ENCODE measurements around the gene TLE2. TPM values are rescaled to one million over a fixed set of nuclear protein-coding genes. Genes with fewer than 3 reads are reported as not detected.

The TLE2 gene
- total RNA-seq, 1 experiment from 2014 or later, result 35.6 TPM

DNA sequence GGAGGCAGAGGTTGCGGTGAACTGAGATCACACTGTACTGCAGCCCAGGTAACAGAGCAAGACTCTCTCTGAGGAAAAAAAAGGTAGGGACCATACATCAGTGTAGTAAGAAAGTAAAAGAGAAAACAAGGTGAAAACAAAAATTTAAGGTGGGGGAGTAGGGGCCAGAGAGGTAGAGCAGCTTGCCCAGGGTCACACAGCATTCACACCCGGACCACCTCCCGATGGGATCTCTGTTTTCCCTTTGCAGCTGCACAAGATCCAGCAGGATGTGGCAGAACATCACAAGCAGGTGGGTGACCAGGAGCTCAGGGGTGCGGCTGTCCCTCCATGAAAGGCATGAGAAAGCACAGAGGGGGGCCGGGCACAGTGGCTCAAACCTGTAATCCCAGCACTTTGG, 47.2 kb downstream of the TLE2 start:
- Histone ChIP-seq H3K36me3 (ENCODE audit: control insufficient read depth in 1 of 2, insufficient read depth in 2 of 2, low read length in 2 of 2) (no peaks in the 10 kb centered on the region), H3K9me3 (ENCODE audit: control insufficient read depth in 1 of 2, insufficient read depth in 1 of 2, low read depth in 1 of 2, low read length in 2 of 2) (no peaks in the 10 kb centered on the region), H3K9ac (ENCODE audit: low read length) (no peak overlapping the region), H3K4me1 (ENCODE audit: control insufficient read depth in 1 of 2, insufficient read depth in 2 of 2, low read length in 2 of 2) (peaks cover 9 to 32% of the 10 kb centered on the region in 2 experiments), H3K27ac (ENCODE audit: low read depth, low read length) (no peak overlapping the region), H3K9me2 (ENCODE audit: insufficient read depth) (no peaks in the 10 kb centered on the region), H3K4me2 (ENCODE audit: low read length) (no peak overlapping the region), H3K79me2 (ENCODE audit: insufficient read depth, low read length) (no peaks in the 10 kb centered on the region), H3K4me3 (replicated peaks in 1 of 2; ENCODE audit: low read depth in 1 of 2, low read length in 2 of 2) (no peak overlapping the region), H4K20me1 (ENCODE audit: insufficient read depth) (no peaks in the 10 kb centered on the region), H2AFZ (ENCODE audit: low read depth, low read length, poor library complexity, severe bottlenecking) (no peak overlapping the region), H3K27me3 (ENCODE audit: insufficient read depth, low read length) (no peaks in the 10 kb centered on the region)
- BruUV-seq (replicated peaks), result no TSS peak
- intact Hi-C loops (cut with micrococcal nuclease), result no loop called here
- no peak for DNase-seq (ENCODE audit: low read depth, low spot score)
- POLR2A ChIA-PET, result interaction anchor here (1.7 kb wide), 1 partner anchor 24 kb away, joined by 3 read pairs; no protein-coding TSS in a partner anchor
- TF ChIP-seq RAD21 (IDR thresholded peaks at IDR 0.05; ENCODE audit: low read depth) (no peak), POLR2A (IDR thresholded peaks at IDR 0.05; ENCODE audit: borderline replicate concordance, extremely low read depth, insufficient read depth, insufficient read length) (no peak), TCF7L2 (IDR thresholded peaks at IDR 0.05; ENCODE audit: borderline replicate concordance, extremely low read depth, insufficient read depth, insufficient read length) (no peak), JUND (IDR thresholded peaks at IDR 0.05) (no peak), FOSL1 (IDR thresholded peaks at IDR 0.05; ENCODE audit: low read depth) (no peak), SRF (IDR thresholded peaks at IDR 0.05; ENCODE audit: low read depth) (no peak), CBX3 (IDR thresholded peaks at IDR 0.05; ENCODE audit: low read depth) (no peak), SP1 (IDR thresholded peaks at IDR 0.05; ENCODE audit: low read depth) (no peak), SIN3A (IDR thresholded peaks at IDR 0.05; ENCODE audit: low read depth) (no peak), EZH2phosphoT487 (IDR thresholded peaks at IDR 0.05; ENCODE audit: borderline replicate concordance) (no peak), ZFX (IDR thresholded peaks at IDR 0.05) (no peak), EGR1 (IDR thresholded peaks at IDR 0.05; ENCODE audit: low read depth) (no peak), ZNF274 (IDR thresholded peaks at IDR 0.05; ENCODE audit: low read depth, low read length) (no peak)
- TF ChIP-seq, protein P1, sequence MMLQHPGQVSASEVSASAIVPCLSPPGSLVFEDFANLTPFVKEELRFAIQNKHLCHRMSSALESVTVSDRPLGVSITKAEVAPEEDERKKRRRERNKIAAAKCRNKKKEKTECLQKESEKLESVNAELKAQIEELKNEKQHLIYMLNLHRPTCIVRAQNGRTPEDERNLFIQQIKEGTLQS (IDR thresholded peaks at IDR 0.05), result no peak
- TF ChIP-seq, protein P2, sequence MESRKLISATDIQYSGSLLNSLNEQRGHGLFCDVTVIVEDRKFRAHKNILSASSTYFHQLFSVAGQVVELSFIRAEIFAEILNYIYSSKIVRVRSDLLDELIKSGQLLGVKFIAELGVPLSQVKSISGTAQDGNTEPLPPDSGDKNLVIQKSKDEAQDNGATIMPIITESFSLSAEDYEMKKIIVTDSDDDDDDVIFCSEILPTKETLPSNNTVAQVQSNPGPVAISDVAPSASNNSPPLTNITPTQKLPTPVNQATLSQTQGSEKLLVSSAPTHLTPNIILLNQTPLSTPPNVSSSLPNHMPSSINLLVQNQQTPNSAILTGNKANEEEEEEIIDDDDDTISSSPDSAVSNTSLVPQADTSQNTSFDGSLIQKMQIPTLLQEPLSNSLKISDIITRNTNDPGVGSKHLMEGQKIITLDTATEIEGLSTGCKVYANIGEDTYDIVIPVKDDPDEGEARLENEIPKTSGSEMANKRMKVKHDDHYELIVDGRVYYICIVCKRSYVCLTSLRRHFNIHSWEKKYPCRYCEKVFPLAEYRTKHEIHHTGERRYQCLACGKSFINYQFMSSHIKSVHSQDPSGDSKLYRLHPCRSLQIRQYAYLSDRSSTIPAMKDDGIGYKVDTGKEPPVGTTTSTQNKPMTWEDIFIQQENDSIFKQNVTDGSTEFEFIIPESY (IDR thresholded peaks at IDR 0.05; ENCODE audit: extremely low read depth, insufficient replicate concordance, low read length), result no peak
- TF ChIP-seq, protein P3, sequence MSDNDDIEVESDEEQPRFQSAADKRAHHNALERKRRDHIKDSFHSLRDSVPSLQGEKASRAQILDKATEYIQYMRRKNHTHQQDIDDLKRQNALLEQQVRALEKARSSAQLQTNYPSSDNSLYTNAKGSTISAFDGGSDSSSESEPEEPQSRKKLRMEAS (IDR thresholded peaks at IDR 0.05), result no peak
- TF ChIP-seq, protein P4, sequence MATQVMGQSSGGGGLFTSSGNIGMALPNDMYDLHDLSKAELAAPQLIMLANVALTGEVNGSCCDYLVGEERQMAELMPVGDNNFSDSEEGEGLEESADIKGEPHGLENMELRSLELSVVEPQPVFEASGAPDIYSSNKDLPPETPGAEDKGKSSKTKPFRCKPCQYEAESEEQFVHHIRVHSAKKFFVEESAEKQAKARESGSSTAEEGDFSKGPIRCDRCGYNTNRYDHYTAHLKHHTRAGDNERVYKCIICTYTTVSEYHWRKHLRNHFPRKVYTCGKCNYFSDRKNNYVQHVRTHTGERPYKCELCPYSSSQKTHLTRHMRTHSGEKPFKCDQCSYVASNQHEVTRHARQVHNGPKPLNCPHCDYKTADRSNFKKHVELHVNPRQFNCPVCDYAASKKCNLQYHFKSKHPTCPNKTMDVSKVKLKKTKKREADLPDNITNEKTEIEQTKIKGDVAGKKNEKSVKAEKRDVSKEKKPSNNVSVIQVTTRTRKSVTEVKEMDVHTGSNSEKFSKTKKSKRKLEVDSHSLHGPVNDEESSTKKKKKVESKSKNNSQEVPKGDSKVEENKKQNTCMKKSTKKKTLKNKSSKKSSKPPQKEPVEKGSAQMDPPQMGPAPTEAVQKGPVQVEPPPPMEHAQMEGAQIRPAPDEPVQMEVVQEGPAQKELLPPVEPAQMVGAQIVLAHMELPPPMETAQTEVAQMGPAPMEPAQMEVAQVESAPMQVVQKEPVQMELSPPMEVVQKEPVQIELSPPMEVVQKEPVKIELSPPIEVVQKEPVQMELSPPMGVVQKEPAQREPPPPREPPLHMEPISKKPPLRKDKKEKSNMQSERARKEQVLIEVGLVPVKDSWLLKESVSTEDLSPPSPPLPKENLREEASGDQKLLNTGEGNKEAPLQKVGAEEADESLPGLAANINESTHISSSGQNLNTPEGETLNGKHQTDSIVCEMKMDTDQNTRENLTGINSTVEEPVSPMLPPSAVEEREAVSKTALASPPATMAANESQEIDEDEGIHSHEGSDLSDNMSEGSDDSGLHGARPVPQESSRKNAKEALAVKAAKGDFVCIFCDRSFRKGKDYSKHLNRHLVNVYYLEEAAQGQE (IDR thresholded peaks at IDR 0.05; ENCODE audit: low read depth), result no peak
- TF ChIP-seq, protein P5, sequence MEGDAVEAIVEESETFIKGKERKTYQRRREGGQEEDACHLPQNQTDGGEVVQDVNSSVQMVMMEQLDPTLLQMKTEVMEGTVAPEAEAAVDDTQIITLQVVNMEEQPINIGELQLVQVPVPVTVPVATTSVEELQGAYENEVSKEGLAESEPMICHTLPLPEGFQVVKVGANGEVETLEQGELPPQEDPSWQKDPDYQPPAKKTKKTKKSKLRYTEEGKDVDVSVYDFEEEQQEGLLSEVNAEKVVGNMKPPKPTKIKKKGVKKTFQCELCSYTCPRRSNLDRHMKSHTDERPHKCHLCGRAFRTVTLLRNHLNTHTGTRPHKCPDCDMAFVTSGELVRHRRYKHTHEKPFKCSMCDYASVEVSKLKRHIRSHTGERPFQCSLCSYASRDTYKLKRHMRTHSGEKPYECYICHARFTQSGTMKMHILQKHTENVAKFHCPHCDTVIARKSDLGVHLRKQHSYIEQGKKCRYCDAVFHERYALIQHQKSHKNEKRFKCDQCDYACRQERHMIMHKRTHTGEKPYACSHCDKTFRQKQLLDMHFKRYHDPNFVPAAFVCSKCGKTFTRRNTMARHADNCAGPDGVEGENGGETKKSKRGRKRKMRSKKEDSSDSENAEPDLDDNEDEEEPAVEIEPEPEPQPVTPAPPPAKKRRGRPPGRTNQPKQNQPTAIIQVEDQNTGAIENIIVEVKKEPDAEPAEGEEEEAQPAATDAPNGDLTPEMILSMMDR (IDR thresholded peaks at IDR 0.05 in 2 of 3, conservative IDR thresholded peaks at IDR 0.05 in 1 of 3; ENCODE audit: borderline replicate concordance in 1 of 3, insufficient read depth in 1 of 3, low read depth in 2 of 3, low read length in 2 of 3), result no peak
- no peak for ATAC-seq
- CTCF ChIA-PET, result no interaction called here
- RAD21 ChIA-PET (ENCODE audit: low non-redundant PET in 1 of 2, low total read pairs in 2 of 2, uncharacterized antibody in 2 of 2, unreplicated experiment in 2 of 2), result no interaction called here

Measured in HCT116 (cell line).